ENCODE results near the gene HDAC11.

- TF ChIP-seq CTCF (IDR thresholded peaks at IDR 0.05) (no peak), EP300 (IDR thresholded peaks at IDR 0.05) (no peak)
Observed at GRCh38 chr3:13474776-13475303, 5.3 kb upstream of the HDAC11 start.

Measured in upper lobe of left lung (tissue), 4 donors.